Esophagus squamous epithelium (tissue), 4 donors: ENCODE results near the gene REPS2.

Experiments
- POLR2A ChIP-seq, 4 donors: fragments of 450-650 bp; IDR thresholded peaks; one replicate each; pipeline ENCODE4 v1.6.1; 2017; ENCODE audit warnings: antibody characterized with exemption in 4 of 4, mild to moderate bottlenecking in 4 of 4, moderate library complexity in 3 of 4
- TF ChIP-seq, protein P1 (sequence below), 6 experiments: fragments of 450-650 bp in 4 of 6; fragments of 200-600 bp in 2 of 6; sonication (generic) in 2 of 6; IDR thresholded peaks; one replicate each; pipeline ENCODE4 v1.5.1; 2016 to 2019; ENCODE audit warnings: antibody characterized with exemption in 6 of 6, mild to moderate bottlenecking in 4 of 6, moderate library complexity in 4 of 6

DNA sequence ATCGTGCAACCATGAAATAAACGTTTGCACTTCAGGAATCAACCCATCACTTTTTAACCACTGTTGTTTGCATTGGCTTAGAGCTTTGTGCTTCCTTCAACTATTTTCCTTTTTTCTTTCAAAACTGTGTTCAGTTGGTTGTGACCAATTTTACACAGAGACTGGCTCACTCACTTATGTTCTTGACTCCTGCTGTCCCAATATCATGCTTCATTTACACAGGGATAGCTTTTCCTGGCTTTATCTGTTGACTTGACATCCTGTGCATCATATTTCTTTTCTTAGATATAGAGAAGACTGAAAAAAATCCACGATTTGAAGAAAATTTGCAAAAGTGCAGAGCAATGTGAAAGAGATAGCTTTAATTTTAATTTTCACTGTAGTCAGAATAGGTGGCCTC is 38.8 kb downstream of the REPS2 start:
- TF ChIP-seq, protein P1, sequence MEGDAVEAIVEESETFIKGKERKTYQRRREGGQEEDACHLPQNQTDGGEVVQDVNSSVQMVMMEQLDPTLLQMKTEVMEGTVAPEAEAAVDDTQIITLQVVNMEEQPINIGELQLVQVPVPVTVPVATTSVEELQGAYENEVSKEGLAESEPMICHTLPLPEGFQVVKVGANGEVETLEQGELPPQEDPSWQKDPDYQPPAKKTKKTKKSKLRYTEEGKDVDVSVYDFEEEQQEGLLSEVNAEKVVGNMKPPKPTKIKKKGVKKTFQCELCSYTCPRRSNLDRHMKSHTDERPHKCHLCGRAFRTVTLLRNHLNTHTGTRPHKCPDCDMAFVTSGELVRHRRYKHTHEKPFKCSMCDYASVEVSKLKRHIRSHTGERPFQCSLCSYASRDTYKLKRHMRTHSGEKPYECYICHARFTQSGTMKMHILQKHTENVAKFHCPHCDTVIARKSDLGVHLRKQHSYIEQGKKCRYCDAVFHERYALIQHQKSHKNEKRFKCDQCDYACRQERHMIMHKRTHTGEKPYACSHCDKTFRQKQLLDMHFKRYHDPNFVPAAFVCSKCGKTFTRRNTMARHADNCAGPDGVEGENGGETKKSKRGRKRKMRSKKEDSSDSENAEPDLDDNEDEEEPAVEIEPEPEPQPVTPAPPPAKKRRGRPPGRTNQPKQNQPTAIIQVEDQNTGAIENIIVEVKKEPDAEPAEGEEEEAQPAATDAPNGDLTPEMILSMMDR (IDR thresholded peaks at IDR 0.05), result no peak
- TF ChIP-seq POLR2A (IDR thresholded peaks at IDR 0.05), result no peak
